ENCODE results near the gene MATN4. TPM values are rescaled to one million over a fixed set of nuclear protein-coding genes. Genes with fewer than 3 reads are reported as not detected.

The MATN4 gene
- total RNA-seq, 2 donors from 2014 or later = not detected

- no peaks in the 10 kb centered on the region for H3K9me3 ChIP-seq (ENCODE audit: control insufficient read depth, low read length, poor library complexity, severe bottlenecking)
- DNase-seq = no peak
- Mint-ChIP-seq H3K4me1 (peaks cover 19% of the 10 kb centered on the region), H3K36me3 (ENCODE audit: low read depth) (peaks cover 2% of the 10 kb centered on the region), H3K27me3 (peaks cover 53% of the 10 kb centered on the region), H3K4me3 (no peak overlapping the region), H3K27ac (no peak overlapping the region)
- ATAC-seq = no peak
Observed at GRCh38 chr20:45316150-45317080, 8.3 kb upstream of the MATN4 start.

GRCh38 chr20:45315672-45316071 is 7.6 kb upstream of the MATN4 start:
- H3K9me3 ChIP-seq (ENCODE audit: control insufficient read depth, low read length, poor library complexity, severe bottlenecking) = no peaks in the 10 kb centered on the region
- Mint-ChIP-seq H3K4me3 (no peak overlapping the region), H3K27ac (no peak overlapping the region), H3K27me3 (peaks cover 61% of the 10 kb centered on the region), H3K4me1 (peaks cover 19% of the 10 kb centered on the region), H3K36me3 (ENCODE audit: low read depth) (peaks cover 5% of the 10 kb centered on the region)
- no peak for ATAC-seq
- no peak for DNase-seq

- Mint-ChIP-seq H3K36me3 (ENCODE audit: low read depth) (peaks cover 5% of the 10 kb centered on the region), H3K27ac (no peak overlapping the region), H3K4me1 (peaks cover 13% of the 10 kb centered on the region), H3K27me3 (peaks cover 78% of the 10 kb centered on the region), H3K4me3 (no peak overlapping the region)
- no peaks in the 10 kb centered on the region for H3K9me3 ChIP-seq (ENCODE audit: control insufficient read depth, low read length, poor library complexity, severe bottlenecking)
- DNase-seq = no peak
- no peak for ATAC-seq
Observed at GRCh38 chr20:45313943-45314342, 5.8 kb upstream of the MATN4 start.

- no peak overlapping the region for H3K27ac Mint-ChIP-seq
- H3K4me1 Mint-ChIP-seq = peaks cover 11% of the 10 kb centered on the region
- H3K9me3 ChIP-seq (ENCODE audit: control insufficient read depth, low read length, poor library complexity, severe bottlenecking) = no peaks in the 10 kb centered on the region
- peaks cover 5% of the 10 kb centered on the region for H3K36me3 Mint-ChIP-seq (ENCODE audit: low read depth)
- peaks cover 78% of the 10 kb centered on the region for H3K27me3 Mint-ChIP-seq
- no peak overlapping the region for H3K4me3 Mint-ChIP-seq
- ATAC-seq (no peak), DNase-seq (no peak)
Observed at GRCh38 chr20:45313065-45313695, 5.1 kb upstream of the MATN4 start.

GRCh38 chr20:45312241-45312640 is 4.1 kb upstream of the MATN4 start:
- ATAC-seq = no peak
- peaks cover 11% of the 10 kb centered on the region for H3K4me1 Mint-ChIP-seq
- peaks cover 80% of the 10 kb centered on the region for H3K27me3 Mint-ChIP-seq
- no peaks in the 10 kb centered on the region for H3K9me3 ChIP-seq (ENCODE audit: control insufficient read depth, low read length, poor library complexity, severe bottlenecking)
- H3K4me3 Mint-ChIP-seq = no peak overlapping the region
- H3K27ac Mint-ChIP-seq = no peak overlapping the region
- DNase-seq = no peak
- H3K36me3 Mint-ChIP-seq (ENCODE audit: low read depth) = peaks cover 5% of the 10 kb centered on the region

- Mint-ChIP-seq H3K27me3 (peaks cover 78% of the 10 kb centered on the region), H3K4me3 (no peak overlapping the region), H3K27ac (no peak overlapping the region), H3K36me3 (ENCODE audit: low read depth) (peaks cover 3% of the 10 kb centered on the region), H3K4me1 (peaks cover 8% of the 10 kb centered on the region)
- H3K9me3 ChIP-seq (ENCODE audit: control insufficient read depth, low read length, poor library complexity, severe bottlenecking) = no peaks in the 10 kb centered on the region
- ATAC-seq (peak; percentile 82), DNase-seq (peak; percentile 26 to 53 (median 44))
Observed at GRCh38 chr20:45311589-45312211, 3.6 kb upstream of the MATN4 start.

GRCh38 chr20:45309075-45309474 is 976 bp upstream of the MATN4 start:
- Mint-ChIP-seq H3K4me1 (peaks cover 8% of the 10 kb centered on the region), H3K4me3 (no peak overlapping the region), H3K27me3 (peaks cover 76% of the 10 kb centered on the region), H3K36me3 (ENCODE audit: low read depth) (peaks cover 3% of the 10 kb centered on the region), H3K27ac (no peak overlapping the region)
- no peak for DNase-seq
- ATAC-seq = no peak
- H3K9me3 ChIP-seq (ENCODE audit: control insufficient read depth, low read length, poor library complexity, severe bottlenecking) = no peaks in the 10 kb centered on the region

GRCh38 chr20:45307076-45307640 is 941 bp downstream of the MATN4 start:
- H3K27ac Mint-ChIP-seq = peak overlapping the region; percentile 45
- peaks cover 3% of the 10 kb centered on the region for H3K36me3 Mint-ChIP-seq (ENCODE audit: low read depth)
- peaks cover 79% of the 10 kb centered on the region for H3K27me3 Mint-ChIP-seq
- H3K4me1 Mint-ChIP-seq = peaks cover 8% of the 10 kb centered on the region
- no peak overlapping the region for H3K4me3 Mint-ChIP-seq
- no peak for ATAC-seq
- DNase-seq = no peak
- H3K9me3 ChIP-seq (ENCODE audit: control insufficient read depth, low read length, poor library complexity, severe bottlenecking) = no peaks in the 10 kb centered on the region

- DNase-seq (peak in 2 of 3 donors; percentile 36 to 45), ATAC-seq (peak; percentile 41)
- Mint-ChIP-seq H3K4me3 (no peak within 1 kb of the TSS), H3K36me3 (ENCODE audit: low read depth) (peaks cover 5% of the 10 kb centered on the region), H3K4me1 (peaks cover 11% of the 10 kb centered on the region), H3K27ac (peak within 1 kb of the TSS; percentile 45), H3K27me3 (peaks cover 79% of the 10 kb centered on the region)
- H3K9me3 ChIP-seq (ENCODE audit: control insufficient read depth, low read length, poor library complexity, severe bottlenecking) = no peaks in the 10 kb centered on the region
Observed at GRCh38 chr20:45306431-45306982, 1.6 kb downstream of the MATN4 start, which contains the start of gene RBPJL. TSS of gene RBPJL (plus strand) at chr20:45306840. CDS start at chr20:45306923, 83 bp downstream.

GRCh38 chr20:45305262-45305661 is 2.8 kb downstream of the MATN4 start:
- H3K4me3 Mint-ChIP-seq = no peak overlapping the region
- H3K27me3 Mint-ChIP-seq = peaks cover 75% of the 10 kb centered on the region

GRCh38 chr20:45304464-45304999 is 3.6 kb downstream of the MATN4 start:
- Mint-ChIP-seq H3K36me3 (ENCODE audit: low read depth) (peaks cover 2% of the 10 kb centered on the region), H3K27me3 (peaks cover 75% of the 10 kb centered on the region), H3K4me1 (peaks cover 5% of the 10 kb centered on the region), H3K27ac (no peak overlapping the region), H3K4me3 (no peak overlapping the region)
- DNase-seq (no peak), ATAC-seq (no peak)
- no peaks in the 10 kb centered on the region for H3K9me3 ChIP-seq (ENCODE audit: control insufficient read depth, low read length, poor library complexity, severe bottlenecking)

More at GRCh38 chr20:45305262-45305661, 2.8 kb downstream of the MATN4 start:
- peaks cover 5% of the 10 kb centered on the region for H3K4me1 Mint-ChIP-seq
- peaks cover 2% of the 10 kb centered on the region for H3K36me3 Mint-ChIP-seq (ENCODE audit: low read depth)
- ATAC-seq (no peak), DNase-seq (no peak)
- no peaks in the 10 kb centered on the region for H3K9me3 ChIP-seq (ENCODE audit: control insufficient read depth, low read length, poor library complexity, severe bottlenecking)
- H3K27ac Mint-ChIP-seq = no peak overlapping the region

- no peak for DNase-seq
- Mint-ChIP-seq H3K4me3 (no peak overlapping the region), H3K27ac (no peak overlapping the region), H3K4me1 (peaks cover 5% of the 10 kb centered on the region), H3K27me3 (peaks cover 76% of the 10 kb centered on the region), H3K36me3 (ENCODE audit: low read depth) (peaks cover 4% of the 10 kb centered on the region)
- H3K9me3 ChIP-seq (ENCODE audit: control insufficient read depth, low read length, poor library complexity, severe bottlenecking) = no peaks in the 10 kb centered on the region
- no peak for ATAC-seq
Observed at GRCh38 chr20:45303586-45304463, 4.3 kb downstream of the MATN4 start.

Data from T-helper 17 cell (primary cell).